Natural killer cell (primary cell): ENCODE results near the gene CNPY1. TPM values are rescaled to one million over a fixed set of nuclear protein-coding genes. Genes with fewer than 3 reads are reported as not detected.

ENCODE experiments used
- ATAC-seq, 3 donors: fragments of 150-1000 bp in 2 of 3; fragments of 200-7000 bp in 1 of 3; cut with Tn5 transposase; 1 replicate in 1 of 3; 2 replicates in 2 of 3; pipeline ENCODE4 v1.10.0; 2021; ENCODE audit warnings: mild to moderate bottlenecking in 2 of 3, moderate library complexity in 2 of 3
- DNase-seq, 2 donors: peaks; one replicate each; pipeline versions ENCODE4 v3.0.0 to v3.0.0-alpha.2; 2013 to 2021; ENCODE audit warnings: mixed read lengths in 1 of 2
- H3K27ac ChIP-seq: one replicate; pipeline ENCODE4 v1.5.1; 2013; ENCODE audit warnings: mild to moderate bottlenecking, low read length
- H3K27me3 ChIP-seq: one replicate; pipeline ENCODE4 v1.6.1; 2013; ENCODE audit warnings: low read length; ENCODE audit not compliant: control insufficient read depth, insufficient read depth
- H3K36me3 ChIP-seq: one replicate; pipeline ENCODE4 v1.6.1; 2013; ENCODE audit warnings: low read length; ENCODE audit not compliant: control insufficient read depth, insufficient read depth
- H3K4me1 ChIP-seq: one replicate; pipeline ENCODE4 v1.6.1; 2013; ENCODE audit warnings: low read length; ENCODE audit not compliant: control insufficient read depth, insufficient read depth
- H3K4me3 ChIP-seq: one replicate; pipeline ENCODE4 v1.5.1; 2013; ENCODE audit warnings: low read length
- H3K9me3 ChIP-seq: one replicate; pipeline ENCODE4 v1.6.1; 2013; ENCODE audit warnings: low read length; ENCODE audit not compliant: control insufficient read depth, insufficient read depth
- H3K27ac Mint-ChIP-seq, 2 donors: one replicate each; pipeline ENCODE4 v1.8.0; 2022; ENCODE audit warnings: mild to moderate bottlenecking in 2 of 2, mixed read lengths in 2 of 2, moderate library complexity in 1 of 2
- H3K27me3 Mint-ChIP-seq, 2 donors: one replicate each; pipeline ENCODE4 v1.8.0; 2022; ENCODE audit warnings: low read depth in 2 of 2, mixed read lengths in 2 of 2
- H3K36me3 Mint-ChIP-seq: one replicate; pipeline ENCODE4 v1.8.0; 2022; ENCODE audit warnings: mixed read lengths
- H3K4me1 Mint-ChIP-seq, 2 donors: one replicate each; pipeline ENCODE4 v1.8.0; 2022; ENCODE audit warnings: mixed read lengths in 2 of 2
- H3K4me3 Mint-ChIP-seq: one replicate; pipeline ENCODE4 v1.8.0; 2022; ENCODE audit warnings: mild to moderate bottlenecking, moderate library complexity, mixed read lengths
- H3K9me3 Mint-ChIP-seq, 2 donors: one replicate each; pipeline ENCODE4 v1.8.0; 2022; ENCODE audit warnings: mixed read lengths in 2 of 2
- WGBS: methylation state at CpG from one replicate; pipeline ENCODE4 v1.1.7; 2013; ENCODE audit warnings: missing lambda C conversion rate; ENCODE audit not compliant: insufficient coverage; 5-methylcytosine and 5-hydroxymethylcytosine counted together
- intact Hi-C: fragments of 100-400 bp; cut with micrococcal nuclease; formaldehyde crosslinking; loops from one replicate; pipeline ENCODE4 v1.14.2; 2022
- total RNA-seq, 4 donors: library from RNA; stranded (reverse); fragments of 120-200 nt in 1 of 4; gene quantifications; one replicate each; pipeline versions ENCODE4 v1.2.3 to v1.2.4, GENCODE V29; 2013 to 2022
- TF ChIP-seq, protein P1 (sequence below): fragments of 200-600 bp; IDR thresholded peaks from one replicate; pipeline ENCODE4 v1.8.0; 2022; ENCODE audit warnings: antibody characterized with exemption

Gene CNPY1
- total RNA-seq, 3 donors from 2014 or later (not counting 1 experiment from before 2014, with no cell fraction given), result not detected

DNA sequence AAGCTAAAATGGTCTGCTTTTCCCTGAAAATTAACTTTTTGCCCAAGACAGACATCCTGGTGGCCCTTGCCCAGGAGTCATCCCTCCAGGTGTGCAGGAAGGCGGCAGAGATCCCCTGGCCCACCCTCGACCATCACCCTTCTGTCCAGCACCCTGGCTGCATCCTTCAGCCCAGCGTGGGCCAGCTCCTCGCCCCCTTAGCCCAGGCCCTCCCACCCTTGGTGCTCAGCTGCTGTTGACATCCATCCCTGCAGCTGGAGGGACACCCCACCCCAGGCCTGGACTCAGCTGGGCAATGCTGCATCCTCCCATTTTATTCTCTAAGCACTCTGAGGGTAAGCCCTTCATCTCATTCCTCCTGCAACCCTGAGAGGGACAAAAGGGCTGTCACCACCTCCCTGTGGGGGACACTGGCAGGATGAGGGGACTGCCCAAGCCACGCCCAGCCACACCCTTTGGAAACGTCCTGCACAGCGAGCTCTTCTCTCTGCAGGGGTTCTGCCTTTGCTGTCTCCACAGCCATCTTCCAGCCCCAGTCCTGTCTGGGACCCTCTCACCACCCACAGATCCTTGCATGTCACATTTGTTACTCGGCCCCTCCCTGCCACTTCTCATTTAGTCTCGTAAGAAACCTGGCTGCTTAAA is 57.8 kb downstream of the CNPY1 start:
- DNase-seq, result no peak
- H3K27ac ChIP-seq, result no peak overlapping the region
- no peak for ATAC-seq
- intact Hi-C loops, result no loop called here
- H3K9me3 ChIP-seq, result no peaks in the 10 kb centered on the region
- H3K4me3 ChIP-seq, result no peak overlapping the region
- H3K27me3 Mint-ChIP-seq, result peaks cover 10 to 16% of the 10 kb centered on the region in 2 donors
- H3K9me3 Mint-ChIP-seq, result no peaks in the 10 kb centered on the region
- H3K4me1 Mint-ChIP-seq, result peaks cover 19 to 20% of the 10 kb centered on the region in 2 donors
- H3K36me3 ChIP-seq, result no peaks in the 10 kb centered on the region
- peaks cover 20% of the 10 kb centered on the region for H3K4me1 ChIP-seq
- no peaks in the 10 kb centered on the region for H3K27me3 ChIP-seq
- WGBS, result 64% methylated on average over 9 of the region's 9 CpGs
- TF ChIP-seq, protein P1, sequence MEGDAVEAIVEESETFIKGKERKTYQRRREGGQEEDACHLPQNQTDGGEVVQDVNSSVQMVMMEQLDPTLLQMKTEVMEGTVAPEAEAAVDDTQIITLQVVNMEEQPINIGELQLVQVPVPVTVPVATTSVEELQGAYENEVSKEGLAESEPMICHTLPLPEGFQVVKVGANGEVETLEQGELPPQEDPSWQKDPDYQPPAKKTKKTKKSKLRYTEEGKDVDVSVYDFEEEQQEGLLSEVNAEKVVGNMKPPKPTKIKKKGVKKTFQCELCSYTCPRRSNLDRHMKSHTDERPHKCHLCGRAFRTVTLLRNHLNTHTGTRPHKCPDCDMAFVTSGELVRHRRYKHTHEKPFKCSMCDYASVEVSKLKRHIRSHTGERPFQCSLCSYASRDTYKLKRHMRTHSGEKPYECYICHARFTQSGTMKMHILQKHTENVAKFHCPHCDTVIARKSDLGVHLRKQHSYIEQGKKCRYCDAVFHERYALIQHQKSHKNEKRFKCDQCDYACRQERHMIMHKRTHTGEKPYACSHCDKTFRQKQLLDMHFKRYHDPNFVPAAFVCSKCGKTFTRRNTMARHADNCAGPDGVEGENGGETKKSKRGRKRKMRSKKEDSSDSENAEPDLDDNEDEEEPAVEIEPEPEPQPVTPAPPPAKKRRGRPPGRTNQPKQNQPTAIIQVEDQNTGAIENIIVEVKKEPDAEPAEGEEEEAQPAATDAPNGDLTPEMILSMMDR, result no peak
- no peak overlapping the region for H3K4me3 Mint-ChIP-seq
- no peaks in the 10 kb centered on the region for H3K36me3 Mint-ChIP-seq
- H3K27ac Mint-ChIP-seq, result no peak overlapping the region

GRCh38 chr7:155487509-155488482 is 58.6 kb downstream of the CNPY1 start:
- Histone ChIP-seq H3K27ac (no peak overlapping the region), H3K4me1 (peaks cover 20% of the 10 kb centered on the region), H3K36me3 (no peaks in the 10 kb centered on the region), H3K4me3 (no peak overlapping the region), H3K27me3 (no peaks in the 10 kb centered on the region), H3K9me3 (no peaks in the 10 kb centered on the region)
- no peaks in the 10 kb centered on the region for H3K36me3 Mint-ChIP-seq
- WGBS, result 87% methylated on average over 31 of the region's 31 CpGs
- no peak overlapping the region for H3K4me3 Mint-ChIP-seq
- intact Hi-C loops, result no loop called here
- no peaks in the 10 kb centered on the region for H3K9me3 Mint-ChIP-seq
- DNase-seq, result no peak
- TF ChIP-seq, protein P1, result no peak
- peaks cover 19 to 20% of the 10 kb centered on the region in 2 donors for H3K4me1 Mint-ChIP-seq
- H3K27ac Mint-ChIP-seq, result no peak overlapping the region
- peaks cover 13 to 24% of the 10 kb centered on the region in 2 donors for H3K27me3 Mint-ChIP-seq
- no peak for ATAC-seq

DNA sequence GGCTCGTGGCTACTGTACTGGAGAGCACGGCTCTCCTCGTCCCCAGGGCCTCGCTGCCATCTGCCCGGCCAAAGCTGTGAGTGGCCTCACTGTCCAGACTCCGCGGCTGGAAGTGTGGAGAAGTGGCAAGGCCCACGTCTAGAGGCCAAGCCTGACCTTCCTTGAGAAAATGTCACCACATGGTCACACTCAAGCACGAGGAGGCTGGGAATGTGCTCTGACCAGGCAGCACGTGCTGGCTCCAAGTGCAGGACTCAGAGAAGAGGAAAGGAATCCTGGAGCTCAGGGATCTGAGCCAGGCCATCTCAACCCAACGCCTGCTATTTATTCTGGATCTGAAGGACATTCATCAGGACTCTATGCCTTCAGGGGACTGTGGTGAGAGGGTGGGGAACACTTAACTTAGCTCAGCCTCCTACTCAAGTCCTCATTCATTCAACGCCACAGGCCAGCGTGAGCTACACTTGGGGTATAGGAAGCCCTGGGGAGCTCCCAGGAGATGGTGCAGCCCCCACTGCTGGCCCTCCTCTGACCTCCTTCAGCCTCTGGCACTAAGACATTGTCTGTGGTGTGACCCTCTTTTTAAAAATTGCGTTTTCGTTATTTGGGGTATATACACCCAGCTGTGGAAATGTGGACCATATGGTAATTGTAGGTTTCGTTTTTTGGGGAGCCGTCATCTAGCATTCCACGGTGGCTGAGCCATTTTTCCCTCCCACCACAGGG is 59.4 kb downstream of the CNPY1 start:
- Mint-ChIP-seq H3K27ac (no peak overlapping the region), H3K27me3 (peaks cover 13 to 32% of the 10 kb centered on the region in 2 donors), H3K4me1 (peaks cover 16 to 23% of the 10 kb centered on the region in 2 donors), H3K36me3 (no peaks in the 10 kb centered on the region), H3K4me3 (no peak overlapping the region), H3K9me3 (peaks cover 0 to under 1% of the 10 kb centered on the region in 2 donors)
- WGBS, result 87% methylated on average over 18 of the region's 18 CpGs
- DNase-seq, result no peak
- H3K36me3 ChIP-seq, result no peaks in the 10 kb centered on the region
- no peak overlapping the region for H3K27ac ChIP-seq
- ATAC-seq, result no peak
- H3K4me1 ChIP-seq, result peaks cover 20% of the 10 kb centered on the region
- intact Hi-C loops, result no loop called here
- no peak overlapping the region for H3K4me3 ChIP-seq
- TF ChIP-seq, protein P1, result no peak
- no peaks in the 10 kb centered on the region for H3K27me3 ChIP-seq
- H3K9me3 ChIP-seq, result no peaks in the 10 kb centered on the region
